ENCODE data around the gene PIK3CA.
"Not testable (repeated sequence)": the region's sequence is repeated elsewhere in the genome, so short reads cannot be mapped to it uniquely, and the experiment has no call there.

The PIK3CA gene

GRCh38 chr3:179200790-179201189 is 52.6 kb downstream of the PIK3CA start:
- no peak for DNase-seq

GRCh38 chr3:179215550-179215949 is 67.4 kb downstream of the PIK3CA start:
- not testable (repeated sequence) for DNase-seq

- DNase-seq: not testable (repeated sequence)
Measured at GRCh38 chr3:179218213-179218612, 70.1 kb downstream of the PIK3CA start.

- no peak for DNase-seq
Measured at GRCh38 chr3:179223548-179223947, 75.4 kb downstream of the PIK3CA start.

GRCh38 chr3:179224584-179224983 is 76.4 kb downstream of the PIK3CA start:
- no peak for DNase-seq

- DNase-seq: no peak
Measured at GRCh38 chr3:179227349-179227748, 79.2 kb downstream of the PIK3CA start.

GRCh38 chr3:179229177-179229576 is 81.0 kb downstream of the PIK3CA start:
- DNase-seq: no peak

- DNase-seq: no peak
Measured at GRCh38 chr3:179233043-179233442, 84.9 kb downstream of the PIK3CA start.

GRCh38 chr3:179234199-179234598 is 86.0 kb downstream of the PIK3CA start:
- DNase-seq: no peak

- no peak for DNase-seq
Measured at GRCh38 chr3:179236669-179237301, 88.6 kb downstream of the PIK3CA start.

GRCh38 chr3:179240299-179240698 is 92.1 kb downstream of the PIK3CA start:
- DNase-seq: not testable (repeated sequence)

- DNase-seq: not testable (repeated sequence)
Measured at GRCh38 chr3:179242859-179243258, 94.7 kb downstream of the PIK3CA start.

- DNase-seq: no peak
Measured at GRCh38 chr3:179244878-179245277, 96.7 kb downstream of the PIK3CA start.

- peak in 1 of 2 experiments; percentile 5 for DNase-seq
Measured at GRCh38 chr3:179247289-179248015, 99.3 kb downstream of the PIK3CA start.

- no peak for DNase-seq
Measured at GRCh38 chr3:179250803-179251476, 102.8 kb downstream of the PIK3CA start, which contains the start of gene KCNMB3. Gene KCNMB3 (minus strand): TSS chr3:179251114. CDS start chr3:179250990, 124 bp downstream.

GRCh38 chr3:179256813-179257212 is 108.7 kb downstream of the PIK3CA start:
- no peak for DNase-seq

GRCh38 chr3:179257742-179258141 is 109.6 kb downstream of the PIK3CA start:
- DNase-seq: not testable (repeated sequence)

GRCh38 chr3:179258820-179259219 is 110.7 kb downstream of the PIK3CA start:
- DNase-seq: no peak

- DNase-seq: not testable (repeated sequence)
Measured at GRCh38 chr3:179259959-179260756, 112.0 kb downstream of the PIK3CA start.

- DNase-seq: peak; percentile 4 to 75
Measured at GRCh38 chr3:179260949-179261765, 113.0 kb downstream of the PIK3CA start.

- DNase-seq: no peak
Measured at GRCh38 chr3:179263134-179263533, 115.0 kb downstream of the PIK3CA start.

GRCh38 chr3:179264449-179264848 is 116.3 kb downstream of the PIK3CA start:
- no peak for DNase-seq

Data from NCI-H446 (cell line).